HG02798 (cell line): ENCODE data around the gene MYOD1.

ENCODE experiments used
- ATAC-seq: cut with Tn5 transposase; IDR thresholded peaks from one replicate; pipeline ENCODE4 v1.9.1; 2021; ENCODE audit warnings: mild to moderate bottlenecking; ENCODE audit not compliant: unreplicated experiment, poor library complexity

The MYOD1 gene

GRCh38 chr11:17719028-17719937, at the start of gene MYOD1:
MYOD1 (plus strand) TSS chr11:17719571; CDS start chr11:17719783, 212 bp downstream.
- ATAC-seq = no peak

- ATAC-seq = no peak
These were observed 46.9 kb upstream of the MYOD1 start for GRCh38 chr11:17672469-17672868.

GRCh38 chr11:17673951-17674350, 45.4 kb upstream of the MYOD1 start:
- ATAC-seq = no peak

GRCh38 chr11:17682848-17683247, 36.5 kb upstream of the MYOD1 start:
- ATAC-seq = no peak

- ATAC-seq = no peak
These were observed 35.8 kb upstream of the MYOD1 start for GRCh38 chr11:17683377-17684161.

- no peak for ATAC-seq
These were observed 34.8 kb upstream of the MYOD1 start for GRCh38 chr11:17684550-17684949.

GRCh38 chr11:17686231-17686980, 33.0 kb upstream of the MYOD1 start:
- ATAC-seq = no peak

- no peak for ATAC-seq
These were observed 31.3 kb upstream of the MYOD1 start for GRCh38 chr11:17687946-17688670.

GRCh38 chr11:17691550-17691949, 27.8 kb upstream of the MYOD1 start:
- ATAC-seq = no peak

- no peak for ATAC-seq
These were observed 27.4 kb upstream of the MYOD1 start for GRCh38 chr11:17691976-17692375.

GRCh38 chr11:17692931-17693330, 26.4 kb upstream of the MYOD1 start:
- no peak for ATAC-seq

GRCh38 chr11:17693531-17693930, 25.8 kb upstream of the MYOD1 start:
- no peak for ATAC-seq

GRCh38 chr11:17694494-17695110, 24.8 kb upstream of the MYOD1 start:
- no peak for ATAC-seq

- ATAC-seq = no peak
These were observed 23.6 kb upstream of the MYOD1 start for GRCh38 chr11:17695454-17696441.

- no peak for ATAC-seq
These were observed 22.6 kb upstream of the MYOD1 start for GRCh38 chr11:17696741-17697140.

- no peak for ATAC-seq
These were observed 22.0 kb upstream of the MYOD1 start for GRCh38 chr11:17697175-17697949.
